GM20431 (cell line): ENCODE results near the gene EPS15.

ENCODE experiments used
- in situ Hi-C: fragments of 300-500 bp; cut with MseI, MboI; formaldehyde crosslinking; loops from one replicate; pipeline ENCODE4 v1.15.0; 2020; ENCODE audit warnings: low sequenced_read_pairs; ENCODE audit not compliant: unreplicated experiment

Gene EPS15

DNA sequence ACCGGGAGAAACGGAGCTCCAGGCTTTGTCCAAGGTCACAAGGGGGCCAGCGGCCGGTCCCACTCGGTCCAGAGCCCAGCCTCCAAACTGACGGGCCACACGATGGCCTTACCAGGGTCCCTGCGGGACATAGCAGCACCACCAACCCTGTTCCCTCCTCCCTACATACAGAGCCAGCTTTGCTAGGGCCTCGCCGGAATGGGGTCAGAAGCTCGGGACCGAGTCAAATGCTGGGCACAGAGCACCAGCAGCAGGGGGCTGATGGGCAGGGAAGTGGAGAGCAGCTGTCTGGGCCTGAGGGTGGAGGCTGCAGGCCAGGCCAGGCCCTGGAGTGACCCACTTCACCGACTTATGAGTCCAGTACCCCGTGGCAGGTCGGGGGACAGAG is 173.8 kb downstream of the EPS15 start:
- in situ Hi-C loops: no loop called here

DNA sequence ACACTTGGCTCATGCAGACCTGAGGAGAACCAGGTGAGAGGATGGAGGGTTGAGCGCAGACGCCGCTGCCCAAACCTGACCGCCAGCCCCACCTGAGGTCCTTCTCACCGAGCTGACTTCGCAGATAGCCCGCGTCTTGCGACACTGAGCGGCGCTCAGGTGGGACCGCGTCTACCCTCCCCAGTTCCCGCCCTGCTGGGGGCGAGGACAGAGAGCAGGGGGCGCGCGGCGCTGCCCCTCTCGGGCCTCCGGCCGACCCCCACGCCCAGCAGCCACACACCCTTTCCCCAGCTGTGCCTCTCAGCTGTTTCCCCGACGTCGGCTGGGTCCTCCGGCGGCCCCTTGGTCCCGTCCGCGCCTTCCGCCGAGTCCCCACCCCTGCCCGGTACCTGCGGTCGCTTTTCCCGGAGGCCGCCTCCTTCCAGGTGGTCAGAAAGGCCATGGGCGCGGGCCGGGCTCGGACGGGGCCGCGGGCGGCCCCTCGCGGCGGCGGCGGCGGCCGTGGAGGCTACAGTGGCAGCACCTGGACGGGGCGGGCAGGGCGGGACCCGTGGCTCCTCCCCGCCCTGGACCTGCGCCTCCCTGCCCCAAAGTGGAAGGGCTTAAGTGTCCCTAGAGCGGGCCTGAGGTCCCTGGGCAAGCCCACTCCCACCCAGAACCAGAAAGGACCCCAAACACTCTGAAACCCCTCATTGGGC is 174.3 kb downstream of the EPS15 start:
- in situ Hi-C loops: no loop called here

DNA sequence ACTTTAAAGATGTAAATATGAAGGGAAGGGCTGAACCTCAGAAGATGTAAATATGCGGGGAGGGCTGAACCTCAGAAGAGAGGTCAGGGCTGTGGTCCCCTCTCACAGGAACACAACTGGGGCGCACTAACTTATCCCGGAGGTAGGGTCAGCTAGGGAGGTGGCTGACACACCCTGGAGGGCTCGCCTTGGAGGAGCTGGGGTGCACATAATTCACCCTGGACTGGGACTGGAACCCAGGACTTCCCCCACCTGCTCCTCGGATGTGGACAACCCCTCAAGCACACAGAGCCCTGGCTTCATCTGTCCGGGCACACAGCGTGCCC is 174.8 kb downstream of the EPS15 start:
- in situ Hi-C loops: no loop called here

DNA sequence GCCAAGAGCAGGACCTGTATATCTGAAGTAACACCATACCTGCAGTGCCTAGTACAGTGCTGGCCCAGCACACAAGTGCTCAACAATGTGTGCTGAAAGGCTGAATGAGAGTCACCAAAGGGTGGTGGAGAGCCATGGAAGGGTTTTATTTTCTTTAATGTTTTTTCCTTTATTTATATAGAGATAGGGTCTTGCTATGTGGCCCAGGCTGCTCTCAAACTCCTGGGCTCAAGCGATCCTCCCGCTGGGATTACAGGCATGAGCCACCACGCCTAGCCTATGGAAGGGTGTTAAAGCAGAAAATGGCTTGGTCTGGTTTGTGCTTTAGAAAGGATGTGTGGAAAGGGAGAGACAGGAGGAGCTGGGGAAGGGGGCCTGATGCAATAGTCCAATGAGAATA is 175.4 kb downstream of the EPS15 start:
- in situ Hi-C loops: no loop called here

DNA sequence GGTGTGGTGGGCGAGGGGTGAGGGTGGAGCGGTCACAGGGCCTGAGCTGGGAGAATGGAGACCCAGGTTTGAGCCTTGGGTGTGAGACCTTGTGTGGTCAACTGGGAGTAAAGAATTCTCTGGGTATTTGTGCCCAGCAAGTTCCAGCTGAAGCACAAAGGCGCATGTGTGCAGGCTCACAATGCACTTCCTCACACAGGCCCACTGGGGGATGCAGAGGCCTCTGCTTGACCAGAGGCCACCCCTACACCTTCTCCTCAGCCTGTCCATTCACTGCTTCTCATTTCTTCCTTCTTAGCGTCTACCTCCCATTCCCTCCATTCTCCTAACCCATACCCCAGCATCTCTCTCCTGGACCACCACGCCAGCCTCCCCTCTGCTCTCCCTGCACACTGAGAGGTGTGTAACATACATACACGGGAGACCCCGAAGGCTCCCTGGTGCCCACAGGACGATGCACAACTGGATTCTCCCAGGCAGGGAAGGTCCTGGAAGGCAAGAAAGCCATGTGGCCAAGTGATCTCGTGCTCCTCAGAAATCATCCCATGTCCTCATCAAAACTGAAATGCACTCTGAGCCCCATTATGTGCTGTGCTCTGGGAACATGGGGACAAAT is 176.4 kb downstream of the EPS15 start:
- in situ Hi-C loops: no loop called here

DNA sequence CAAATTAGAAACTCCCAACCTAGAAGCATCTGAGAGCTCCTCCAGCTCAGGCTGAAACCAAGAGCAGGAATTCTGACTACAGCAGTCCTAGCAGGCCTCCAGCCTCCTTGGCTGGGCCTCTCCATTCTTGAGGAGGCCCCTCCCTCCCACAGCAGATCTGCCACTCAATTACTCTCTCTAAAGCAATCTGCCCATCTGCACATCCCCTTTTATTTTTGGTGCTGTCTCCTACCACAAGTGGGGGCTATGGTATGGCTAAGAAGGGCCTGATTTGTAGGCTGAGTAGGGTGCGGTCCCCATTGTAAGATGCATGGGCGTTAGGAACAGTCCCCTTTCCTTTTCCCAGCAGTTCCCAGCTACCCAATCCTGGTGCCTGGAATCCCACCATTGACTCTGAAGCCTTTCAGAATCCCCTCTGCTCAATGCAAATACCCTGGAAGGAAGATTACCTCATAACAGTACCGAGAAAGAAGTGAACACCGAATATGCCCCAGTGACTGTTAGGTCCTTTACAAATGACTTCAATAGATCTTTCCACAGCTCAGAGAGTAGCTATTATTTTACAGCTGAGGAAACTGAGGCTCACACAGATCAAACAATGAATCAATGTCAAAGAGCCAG is 177.1 kb downstream of the EPS15 start:
- in situ Hi-C loops: no loop called here

DNA sequence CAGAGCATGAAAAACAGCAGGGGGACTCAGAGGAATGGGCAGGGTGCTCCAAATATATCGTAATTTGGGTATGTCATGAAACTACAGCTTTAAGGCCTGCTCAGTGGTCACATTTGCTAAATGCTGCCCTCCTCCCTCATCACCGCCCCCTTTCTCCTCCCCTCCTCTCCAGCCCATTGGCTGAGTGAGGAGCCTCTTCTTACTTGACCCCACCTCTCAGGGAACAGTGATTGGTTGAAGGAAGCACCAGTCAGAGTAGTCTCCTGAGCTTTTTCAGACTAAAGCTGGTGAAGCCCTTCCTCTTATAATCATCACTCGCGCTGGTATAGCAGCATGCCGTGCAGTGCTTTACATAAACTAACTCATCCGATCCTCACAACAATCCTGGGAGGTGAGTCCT is 178.7 kb downstream of the EPS15 start:
- in situ Hi-C loops: no loop called here

DNA sequence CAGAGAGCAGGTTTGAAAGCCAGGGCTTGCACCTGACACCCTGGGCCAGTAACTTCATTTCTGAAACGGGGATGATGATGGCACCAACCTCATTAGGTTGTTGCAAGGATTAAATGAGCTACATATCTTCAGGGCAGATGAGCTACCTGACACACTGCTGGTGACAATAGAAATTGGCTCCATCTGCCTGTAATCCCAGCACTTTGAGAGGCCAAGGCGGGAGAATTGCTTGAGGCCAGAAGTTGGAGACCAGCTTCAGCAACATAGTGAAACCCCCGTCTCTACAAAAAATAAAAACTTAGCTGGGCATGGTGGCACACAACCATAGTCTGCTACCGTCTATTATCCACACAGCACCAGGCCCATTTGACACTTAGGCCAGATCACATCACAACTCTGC is 182.4 kb downstream of the EPS15 start:
- in situ Hi-C loops: no loop called here

DNA sequence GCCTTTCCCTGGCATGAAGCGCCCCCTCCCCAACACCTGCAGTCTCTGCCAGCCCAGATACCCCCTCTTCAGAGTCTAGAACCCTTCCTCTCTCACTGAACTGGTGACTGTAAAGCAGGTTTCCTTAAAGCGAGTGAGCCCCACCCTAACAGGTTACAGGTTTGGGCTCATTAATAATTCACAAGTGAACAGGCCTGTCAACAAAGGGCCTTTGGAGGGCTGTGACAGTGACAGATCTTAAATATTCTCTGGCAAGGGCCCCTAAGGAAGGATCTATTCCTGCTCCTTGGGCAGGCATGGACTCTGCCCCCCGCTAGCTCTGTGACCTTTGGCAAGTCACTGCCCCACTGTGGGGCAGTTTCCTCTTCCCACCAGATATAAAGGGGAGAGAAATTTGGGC is 183.1 kb downstream of the EPS15 start:
- in situ Hi-C loops: no loop called here

DNA sequence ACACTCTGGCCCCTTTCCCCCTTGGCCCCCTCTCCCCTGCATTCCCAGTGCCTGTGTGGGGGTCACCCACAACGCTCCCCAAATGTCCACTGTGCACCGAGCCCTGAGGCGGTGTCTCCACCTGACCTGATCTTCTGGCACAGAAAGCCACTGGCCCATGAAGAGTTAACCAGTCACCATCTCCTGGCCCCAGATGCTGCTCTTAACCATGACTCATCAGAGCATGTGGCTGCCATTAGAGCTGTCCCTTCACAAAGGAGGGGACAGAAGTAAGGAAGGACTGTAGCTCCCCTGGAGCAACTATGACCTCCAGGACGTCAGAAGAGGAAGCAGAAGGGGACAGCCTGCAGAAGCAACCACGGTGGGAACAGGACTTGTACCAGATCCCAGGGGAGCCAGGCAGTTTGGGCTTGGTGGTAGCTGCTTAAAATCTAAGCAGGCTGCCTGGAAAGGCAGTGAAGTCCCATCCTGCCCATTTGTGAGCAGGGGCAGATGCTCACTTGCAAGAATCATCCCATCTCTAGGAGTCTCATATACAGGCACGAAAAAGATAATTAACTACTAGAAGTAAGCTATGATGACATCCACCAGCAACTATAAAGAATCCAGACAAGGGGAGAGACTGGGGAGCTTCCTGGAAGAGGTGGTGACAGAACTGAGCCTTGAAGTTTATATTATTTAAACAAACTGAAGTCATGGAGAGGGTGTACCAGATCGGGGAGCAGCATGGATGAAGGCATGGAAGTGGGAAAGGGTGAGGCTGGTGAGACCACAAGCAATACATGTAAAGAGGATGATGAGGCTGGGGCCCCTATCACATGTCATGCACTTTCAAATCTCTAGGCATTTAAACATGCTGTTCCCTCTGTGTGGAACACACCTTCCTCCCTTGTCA is 187.6 kb downstream of the EPS15 start:
- in situ Hi-C loops: no loop called here

DNA sequence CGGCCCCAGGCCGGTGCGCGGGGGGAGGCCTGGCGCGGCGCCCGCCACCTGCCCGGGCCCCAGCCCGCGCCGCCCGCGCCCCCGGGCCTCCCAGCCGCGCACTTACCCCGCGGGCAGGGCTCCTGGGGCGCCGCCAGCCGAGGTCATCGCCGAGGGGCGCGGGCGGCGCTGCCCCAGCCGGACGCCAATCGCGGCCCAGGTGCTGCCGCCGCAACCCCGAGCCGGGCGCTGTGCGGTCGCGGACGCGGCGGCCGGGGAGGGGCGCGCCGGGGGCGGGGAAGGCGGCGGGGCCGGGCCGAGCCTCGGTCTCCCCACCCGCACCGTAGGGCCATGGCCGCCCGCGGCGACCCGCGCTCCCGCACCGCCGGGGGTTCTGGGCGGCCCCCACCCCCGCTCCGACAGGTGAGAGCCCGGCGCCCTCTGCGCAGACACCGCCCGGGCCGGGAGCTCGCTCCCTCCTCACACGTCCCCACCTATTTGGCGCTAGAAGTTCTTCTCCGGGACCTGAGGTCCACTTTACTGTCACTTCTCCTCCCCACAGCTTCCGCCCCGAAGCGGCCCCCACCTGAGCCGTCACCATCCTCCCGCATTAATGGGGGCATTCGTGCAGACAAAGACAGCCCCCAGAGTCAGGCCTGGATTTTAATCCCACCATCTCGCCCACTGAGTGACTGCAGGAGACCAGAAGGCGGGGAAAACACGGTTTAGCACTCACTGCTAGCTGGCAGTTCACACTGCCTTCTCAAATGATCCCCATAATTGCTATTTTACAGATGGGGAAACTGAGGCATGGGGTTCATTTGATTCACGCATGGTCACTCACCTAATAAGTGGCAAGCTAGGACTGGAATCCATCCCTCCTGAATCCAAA is 188.5 kb downstream of the EPS15 start, which contains the start of gene TTC39A:
TTC39A (minus strand) TSS at position 232 of the 871 bp plus-strand sequence; CDS start at position 147, 85 bp downstream.
- in situ Hi-C loops: no loop called here

DNA sequence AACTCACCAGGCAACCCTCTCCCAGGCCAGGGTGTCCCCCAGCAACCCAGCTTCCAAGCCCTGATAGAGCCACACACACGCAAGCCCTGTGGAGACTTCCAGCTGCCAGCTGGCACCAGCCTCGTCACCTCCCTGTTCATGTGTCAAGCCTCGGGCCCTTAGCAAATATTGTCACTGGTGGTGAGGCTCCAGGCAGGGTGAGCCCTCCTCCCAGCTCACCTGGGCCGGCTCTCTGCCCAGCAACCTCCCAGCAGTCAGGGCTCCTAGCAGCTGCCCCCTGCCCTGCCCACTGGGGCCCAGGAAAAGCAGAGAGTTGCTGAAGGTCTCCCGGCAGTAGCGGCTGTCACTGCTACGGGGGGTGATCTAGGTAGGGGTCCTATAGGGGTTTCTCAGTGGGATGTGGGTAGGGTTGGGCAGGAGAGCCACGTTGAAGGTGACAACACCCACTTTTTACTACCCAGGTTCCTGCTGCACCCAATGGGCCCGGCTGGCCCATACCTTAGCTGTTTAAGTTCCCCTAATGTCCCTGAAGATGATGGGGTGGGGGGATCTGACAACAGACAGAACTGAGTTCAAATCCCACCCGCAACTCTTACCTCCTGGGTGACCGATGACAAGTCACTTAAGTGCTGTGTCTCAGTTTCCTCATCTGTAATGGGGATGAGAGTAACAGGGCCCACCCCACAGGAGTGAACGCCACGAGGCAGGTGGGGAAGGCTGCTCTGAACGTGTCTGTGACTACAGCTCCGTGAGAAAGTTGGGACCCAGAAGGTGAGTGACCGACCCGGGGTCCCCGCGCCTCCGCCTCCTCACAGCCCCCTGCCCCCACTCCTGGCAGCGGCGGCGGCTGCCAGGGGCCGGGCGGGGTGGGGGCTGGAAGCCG is 189.4 kb downstream of the EPS15 start:
- in situ Hi-C loops: no loop called here

DNA sequence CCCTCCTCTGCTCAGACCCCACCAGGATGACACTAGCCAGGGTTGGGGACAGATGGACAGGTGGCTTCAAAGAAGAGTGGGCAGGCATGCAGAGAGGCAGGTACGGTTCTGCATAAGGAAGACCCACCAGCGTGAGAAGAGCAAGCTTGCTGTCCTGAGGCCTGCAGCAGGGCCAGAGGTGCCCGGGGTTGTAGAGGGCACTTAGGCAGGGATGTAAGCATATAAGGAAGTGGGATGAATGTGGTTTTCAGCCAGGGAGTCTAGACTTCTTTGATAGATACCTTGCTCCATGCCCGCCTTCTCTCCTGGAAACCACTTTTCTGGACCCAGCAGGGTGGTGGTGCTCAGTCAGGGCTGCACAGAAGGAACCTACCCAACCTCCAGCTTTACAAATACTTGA is 190.1 kb downstream of the EPS15 start:
- in situ Hi-C loops: no loop called here

DNA sequence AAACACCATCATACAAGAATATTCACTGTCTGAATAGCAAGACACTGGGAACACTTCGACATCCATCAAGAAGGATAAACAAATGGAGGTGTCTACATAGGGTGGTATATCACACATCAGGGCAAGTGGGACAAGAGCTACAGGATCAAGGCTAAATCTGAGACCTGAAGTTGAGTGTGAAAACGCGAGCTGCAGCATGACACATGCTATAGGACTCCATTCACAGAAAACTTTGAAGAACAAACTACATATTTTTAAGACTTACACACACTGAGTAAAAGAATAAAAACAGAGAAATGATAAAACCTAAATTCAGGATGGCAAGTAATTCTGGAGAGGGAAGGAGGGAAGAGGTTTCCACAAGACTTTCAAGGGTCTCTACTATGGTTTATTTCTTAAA is 190.8 kb downstream of the EPS15 start:
- in situ Hi-C loops: no loop called here

DNA sequence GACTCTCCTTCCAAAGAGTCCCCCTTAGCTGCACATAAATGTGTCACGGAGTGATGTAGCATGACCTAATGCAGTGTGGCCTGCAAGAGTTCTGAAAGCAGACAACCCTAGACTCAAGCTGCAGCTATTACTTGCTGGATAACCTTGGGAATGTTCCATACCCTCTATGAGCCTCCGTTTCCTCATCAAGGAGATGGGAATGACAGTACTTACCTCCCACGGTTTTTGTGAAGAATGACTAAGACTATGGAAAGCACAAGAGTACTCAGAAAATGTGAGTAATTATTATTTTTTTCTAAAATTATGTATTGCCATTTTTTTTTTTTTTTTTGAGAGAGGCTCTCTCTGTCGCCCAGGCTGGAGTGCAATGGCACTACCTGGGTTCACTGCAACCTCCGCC is 191.7 kb downstream of the EPS15 start:
- in situ Hi-C loops: no loop called here

DNA sequence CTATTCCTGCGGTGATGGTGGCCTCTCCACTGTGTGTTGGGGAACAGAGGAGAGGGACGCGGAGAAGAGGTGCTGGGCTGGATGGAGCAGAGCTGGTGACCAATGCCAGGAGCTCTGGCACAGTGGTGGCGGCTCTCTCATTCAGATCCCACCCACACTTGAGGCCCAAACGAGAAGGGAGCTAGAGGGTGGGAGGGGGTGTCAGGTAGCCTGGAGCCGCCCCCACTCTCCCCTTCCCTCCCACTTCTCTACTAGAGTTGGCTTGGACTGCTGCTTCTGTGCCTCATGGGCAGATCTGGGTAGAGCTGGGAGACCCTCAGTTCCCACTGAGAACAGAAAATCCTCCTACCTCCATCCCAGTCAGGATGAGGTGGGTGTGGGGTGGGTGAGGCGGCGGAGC is 192.2 kb downstream of the EPS15 start:
- in situ Hi-C loops: no loop called here

DNA sequence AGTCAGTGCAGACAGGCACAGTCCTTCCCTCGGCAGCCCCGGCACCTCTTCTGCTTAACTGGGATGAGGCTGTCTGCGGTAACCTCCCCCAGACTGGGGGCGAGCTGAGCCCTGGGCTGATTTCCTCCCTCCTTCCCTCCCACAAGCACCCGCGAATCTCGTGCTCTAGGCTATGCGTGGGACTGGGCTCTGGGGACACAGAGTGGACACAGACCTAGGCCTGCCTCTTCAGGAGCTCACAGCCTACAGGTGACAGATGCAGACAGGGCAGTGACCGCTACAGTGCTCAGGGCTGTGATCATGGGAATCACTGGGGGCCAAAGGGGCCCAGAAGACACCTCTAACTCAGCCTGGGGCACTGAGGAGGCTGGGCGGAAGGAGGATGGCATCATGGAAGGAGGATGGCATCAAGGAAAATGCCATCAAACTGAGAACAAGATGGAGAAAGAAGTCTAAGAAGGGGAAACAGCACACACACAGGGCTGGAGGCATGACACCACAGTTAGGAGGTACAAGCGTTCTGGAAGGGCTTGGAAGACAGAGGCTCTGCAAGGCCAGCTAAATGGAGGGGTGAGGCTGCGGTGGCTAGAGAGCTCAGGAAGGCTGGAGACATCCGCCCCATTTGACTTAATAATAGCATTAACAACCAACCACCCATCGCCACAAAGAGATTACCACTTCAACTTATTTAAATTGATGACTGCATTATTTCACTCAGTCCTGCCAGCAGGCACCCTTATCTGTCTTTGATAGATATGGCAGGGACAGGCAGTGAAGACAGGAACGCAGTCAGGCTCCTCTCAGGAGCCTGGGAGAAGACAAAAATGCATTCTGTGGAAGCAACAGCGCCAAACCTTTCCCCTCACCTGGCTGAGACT is 192.9 kb downstream of the EPS15 start:
- in situ Hi-C loops: no loop called here

DNA sequence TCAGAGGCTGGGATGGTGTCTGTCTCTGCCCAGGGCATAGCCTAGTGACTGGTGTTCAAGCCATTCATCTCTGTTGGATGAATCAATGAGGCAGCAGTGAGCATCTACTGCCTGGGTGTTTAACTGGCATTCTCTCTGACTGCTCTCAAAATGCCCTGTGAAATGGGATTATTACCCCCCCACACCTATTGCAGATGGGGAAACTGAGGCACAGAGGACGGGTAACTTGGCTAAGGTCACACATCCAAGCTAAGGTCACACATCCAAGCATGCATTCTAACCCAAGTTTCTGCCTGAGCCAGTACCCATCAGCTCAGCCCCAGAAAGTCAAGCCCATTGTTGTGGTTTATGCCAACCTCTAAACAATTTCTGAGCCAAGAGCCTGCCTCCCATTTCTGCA is 193.7 kb downstream of the EPS15 start:
- in situ Hi-C loops: no loop called here
